H1 (cell line): ENCODE data around the gene IQCE. TPM values are rescaled to one million over a fixed set of nuclear protein-coding genes. Genes with fewer than 3 reads are reported as not detected.

Source experiments
- ASH2L ChIP-seq: fragments of 200-600, 300-600 bp; sonication (generic); IDR thresholded peaks from one replicate; pipeline ENCODE4 v1.7.1; 2017; ENCODE audit warnings: low read length
- MAX ChIP-seq: IDR thresholded peaks from 2 replicates; pipeline ENCODE4 v1.6.1; 2012; ENCODE audit warnings: inconsistent platforms
- POLR2A ChIP-seq, 2 experiments: IDR thresholded peaks; 1 replicate in 1 of 2; 2 replicates in 1 of 2; pipeline ENCODE4 v1.6.1; 2011; ENCODE audit warnings: low read depth in 2 of 2, low read length in 2 of 2, mild to moderate bottlenecking in 2 of 2; ENCODE audit errors: control extremely low read depth in 1 of 2
- RFX5 ChIP-seq: IDR thresholded peaks from 2 replicates; pipeline ENCODE4 v1.6.1; 2011; ENCODE audit warnings: low read depth, low read length, improper control_type of control experiment, borderline replicate concordance
- RNF2 ChIP-seq: fragments of 200-900, 300-1000 bp; sonication (generic); IDR thresholded peaks from 2 replicates; pipeline ENCODE4 v1.7.1; 2016; ENCODE audit warnings: borderline replicate concordance, low read depth, mild to moderate bottlenecking, antibody characterized with exemption, low read length; ENCODE audit not compliant: poor library complexity, severe bottlenecking; ENCODE audit errors: missing control alignments
- SIX5 ChIP-seq: IDR thresholded peaks from 2 replicates; pipeline ENCODE4 v1.6.1; 2011; ENCODE audit warnings: mild to moderate bottlenecking, low read depth, low read length
- TEAD4 ChIP-seq: IDR thresholded peaks from 2 replicates; pipeline ENCODE4 v1.6.1; 2012; ENCODE audit warnings: low read depth, low read length, inconsistent platforms, mixed read lengths
- USF2 ChIP-seq: IDR thresholded peaks from 2 replicates; pipeline ENCODE4 v1.6.1; 2011; ENCODE audit warnings: low read length, improper control_type of control experiment
- polyA plus RNA-seq, 7 experiments: library from polyadenylated mRNA; depleted of rRNA in 3 of 7; stranded (reverse) in 5 of 7; unstranded in 2 of 7; fragments of >200 nt in 5 of 7; fragments of 200-250 nt in 2 of 7; gene quantifications; 1 replicate in 5 of 7; 2 replicates in 1 of 7; 4 replicates in 1 of 7; pipeline versions ENCODE4 v1.2.1 to v1.2.3, GENCODE V29; 2011 to 2013; ENCODE audit warnings: missing spikeins in 2 of 7, mixed read lengths in 2 of 7
- total RNA-seq: library from RNA; stranded (reverse); fragmentation: NEBNext Ultra II Directional; extraction: Animal tissue kit (Norgen Biotek cat#: 25700); gene quantifications from 2 replicates; pipeline ENCODE4 v1.2.1, GENCODE V29; 2021
- TF ChIP-seq, protein P1 (sequence below): IDR thresholded peaks from 2 replicates; pipeline ENCODE4 v1.6.1; 2012; ENCODE audit warnings: inconsistent platforms

Gene IQCE
- total and polyA plus RNA-seq, 2 of the 8 experiments (the other 6 are each of a cell fraction or from before 2014, with no cell fraction given), result 2.2 to 4.9 TPM

- TF ChIP-seq ASH2L, result no peak
- no peak for TF ChIP-seq TEAD4
- TF ChIP-seq, protein P1, sequence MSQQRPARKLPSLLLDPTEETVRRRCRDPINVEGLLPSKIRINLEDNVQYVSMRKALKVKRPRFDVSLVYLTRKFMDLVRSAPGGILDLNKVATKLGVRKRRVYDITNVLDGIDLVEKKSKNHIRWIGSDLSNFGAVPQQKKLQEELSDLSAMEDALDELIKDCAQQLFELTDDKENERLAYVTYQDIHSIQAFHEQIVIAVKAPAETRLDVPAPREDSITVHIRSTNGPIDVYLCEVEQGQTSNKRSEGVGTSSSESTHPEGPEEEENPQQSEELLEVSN, result no peak
- TF ChIP-seq RNF2, result no peak
- TF ChIP-seq MAX, result no peak
- no peak for TF ChIP-seq SIX5
- no peak for TF ChIP-seq POLR2A (IDR thresholded peaks at IDR 0.05; ENCODE audit: control extremely low read depth in 1 of 2, low read depth in 2 of 2, low read length in 2 of 2)
- TF ChIP-seq USF2, result no peak
- no peak for TF ChIP-seq RFX5
Observed at GRCh38 chr7:2598154-2598823, 39.5 kb downstream of the IQCE start (continued).
